ENCODE results near the gene AQP11. TPM values are rescaled to one million over a fixed set of nuclear protein-coding genes. Genes with fewer than 3 reads are reported as not detected.
A peak's percentile ranks its signal among the peaks of the same experiment; 100 is the strongest.

The AQP11 gene
- polyA plus RNA-seq, 1 donor from 2014 or later = 7.4 TPM

- Histone ChIP-seq H3K36me3 (ENCODE audit: insufficient read depth, low read length) (no peaks in the 10 kb centered on the region), H4K20me1 (ENCODE audit: insufficient read depth) (no peaks in the 10 kb centered on the region), H3K79me2 (replicated peaks; ENCODE audit: insufficient read depth, low read length) (no peaks in the 10 kb centered on the region), H3K9me2 (ENCODE audit: insufficient read depth, low read length) (no peaks in the 10 kb centered on the region), H3K4me3 (ENCODE audit: low read length) (peak overlapping the region; percentile 96), H3K27ac (ENCODE audit: low read length) (peak overlapping the region; percentile 41), H2AFZ (ENCODE audit: low read depth, low read length) (peak overlapping the region; percentile 60), H3K27me3 (ENCODE audit: insufficient read depth, low read depth, low read length) (no peaks in the 10 kb centered on the region), H3K9ac (ENCODE audit: low read length) (peak overlapping the region; percentile 75), H3K9me3 (ENCODE audit: low read length) (no peaks in the 10 kb centered on the region), H3F3A (ENCODE audit: insufficient read depth, low read length, poor library complexity, severe bottlenecking) (no peaks in the 10 kb centered on the region), H3K4me2 (ENCODE audit: low read length) (peak overlapping the region; percentile 69)
- TF ChIP-seq POLR2AphosphoS5 (IDR thresholded peaks at IDR 0.05) = peak; percentile 66
- TF ChIP-seq, protein P1, sequence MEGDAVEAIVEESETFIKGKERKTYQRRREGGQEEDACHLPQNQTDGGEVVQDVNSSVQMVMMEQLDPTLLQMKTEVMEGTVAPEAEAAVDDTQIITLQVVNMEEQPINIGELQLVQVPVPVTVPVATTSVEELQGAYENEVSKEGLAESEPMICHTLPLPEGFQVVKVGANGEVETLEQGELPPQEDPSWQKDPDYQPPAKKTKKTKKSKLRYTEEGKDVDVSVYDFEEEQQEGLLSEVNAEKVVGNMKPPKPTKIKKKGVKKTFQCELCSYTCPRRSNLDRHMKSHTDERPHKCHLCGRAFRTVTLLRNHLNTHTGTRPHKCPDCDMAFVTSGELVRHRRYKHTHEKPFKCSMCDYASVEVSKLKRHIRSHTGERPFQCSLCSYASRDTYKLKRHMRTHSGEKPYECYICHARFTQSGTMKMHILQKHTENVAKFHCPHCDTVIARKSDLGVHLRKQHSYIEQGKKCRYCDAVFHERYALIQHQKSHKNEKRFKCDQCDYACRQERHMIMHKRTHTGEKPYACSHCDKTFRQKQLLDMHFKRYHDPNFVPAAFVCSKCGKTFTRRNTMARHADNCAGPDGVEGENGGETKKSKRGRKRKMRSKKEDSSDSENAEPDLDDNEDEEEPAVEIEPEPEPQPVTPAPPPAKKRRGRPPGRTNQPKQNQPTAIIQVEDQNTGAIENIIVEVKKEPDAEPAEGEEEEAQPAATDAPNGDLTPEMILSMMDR (IDR thresholded peaks at IDR 0.05; ENCODE audit: poor library complexity, severe bottlenecking) = peak; percentile 28
- TF ChIP-seq TAF1 (IDR thresholded peaks at IDR 0.05; ENCODE audit: low read depth) = no peak
- TF ChIP-seq RAD21 (conservative IDR thresholded peaks at IDR 0.05) = no peak
- no peak for TF ChIP-seq EP300 (conservative IDR thresholded peaks at IDR 0.05; ENCODE audit: poor library complexity, severe bottlenecking)
- no peak for TF ChIP-seq REST (IDR thresholded peaks at IDR 0.05; ENCODE audit: borderline replicate concordance)
- peak; percentile 23 for TF ChIP-seq MXI1 (conservative IDR thresholded peaks at IDR 0.05; ENCODE audit: poor library complexity, severe bottlenecking)
- no peak for TF ChIP-seq EZH2 (IDR thresholded peaks at IDR 0.05; ENCODE audit: borderline replicate concordance, insufficient read depth, low read length, poor library complexity, severe bottlenecking)
- TF ChIP-seq SMC3 (conservative IDR thresholded peaks at IDR 0.05; ENCODE audit: poor library complexity) = peak; percentile 19
Observed at GRCh38 chr11:77590194-77590782, 535 bp downstream of the AQP11 start.

- Histone ChIP-seq H3K27ac (ENCODE audit: low read length) (no peak overlapping the region), H3K9me3 (ENCODE audit: low read length) (no peaks in the 10 kb centered on the region)
- TF ChIP-seq EZH2 (IDR thresholded peaks at IDR 0.05; ENCODE audit: borderline replicate concordance, insufficient read depth, low read length, poor library complexity, severe bottlenecking) = no peak
- TF ChIP-seq SMC3 (conservative IDR thresholded peaks at IDR 0.05; ENCODE audit: poor library complexity) = no peak
- no peak for TF ChIP-seq MXI1 (conservative IDR thresholded peaks at IDR 0.05; ENCODE audit: poor library complexity, severe bottlenecking)
- no peak for TF ChIP-seq POLR2AphosphoS5 (IDR thresholded peaks at IDR 0.05)
- TF ChIP-seq TAF1 (IDR thresholded peaks at IDR 0.05; ENCODE audit: low read depth) = no peak
- TF ChIP-seq RAD21 (conservative IDR thresholded peaks at IDR 0.05) = no peak
Observed at GRCh38 chr11:77592727-77593126, 3.0 kb downstream of the AQP11 start.

More at GRCh38 chr11:77592727-77593126, 3.0 kb downstream of the AQP11 start:
- Histone ChIP-seq H2AFZ (ENCODE audit: low read depth, low read length) (no peak overlapping the region), H3K9ac (ENCODE audit: low read length) (no peak overlapping the region), H3K36me3 (ENCODE audit: insufficient read depth, low read length) (no peaks in the 10 kb centered on the region), H4K20me1 (ENCODE audit: insufficient read depth) (no peaks in the 10 kb centered on the region), H3K4me2 (ENCODE audit: low read length) (no peak overlapping the region), H3F3A (ENCODE audit: insufficient read depth, low read length, poor library complexity, severe bottlenecking) (no peaks in the 10 kb centered on the region), H3K4me3 (ENCODE audit: low read length) (peak overlapping the region; percentile 32), H3K9me2 (ENCODE audit: insufficient read depth, low read length) (no peaks in the 10 kb centered on the region), H3K79me2 (replicated peaks; ENCODE audit: insufficient read depth, low read length) (no peaks in the 10 kb centered on the region), H3K27me3 (ENCODE audit: insufficient read depth, low read depth, low read length) (no peaks in the 10 kb centered on the region)
